ENCODE measurements around the gene CALN1.

GRCh38 chr7:71754828-71755227 lies 657.3 kb downstream of the CALN1 start:
- TF ChIP-seq POLR2A (IDR thresholded peaks at IDR 0.05) (no peak), CTCF (IDR thresholded peaks at IDR 0.05) (no peak), POLR2AphosphoS5 (IDR thresholded peaks at IDR 0.05) (no peak)

All from gastroesophageal sphincter (tissue), 3 donors.